ENCODE data around the gene UBE3C. TPM values are rescaled to one million over a fixed set of nuclear protein-coding genes. Genes with fewer than 3 reads are reported as not detected.

Gene UBE3C
- total and polyA plus RNA-seq, 9 of the 15 experiments (the other 6 are each of a cell fraction or from before 2014, with no cell fraction given), result 9.6 to 91.7 (median 75.4) TPM

- peaks cover 8 to 16% of the 10 kb centered on the region in 2 experiments; a peak in 4 of 5 replicates for H3K4me1 ChIP-seq (replicated peaks in 1 of 2; ENCODE audit: control insufficient read depth in 2 of 2, insufficient read depth in 2 of 2, low read length in 2 of 2)
- H3K4me2 ChIP-seq (ENCODE audit: insufficient read depth, low read length), result no peak overlapping the region
- FAIRE-seq (no peak), DNase-seq (ENCODE audit: extremely low read depth in 1 of 4, low spot score in 3 of 4) (no peak), ATAC-seq (no peak)
- CTCF ChIA-PET (ENCODE audit: low intra/inter-chr PET ratio), result no interaction called here
- H3K4me3 ChIP-seq, result no peak overlapping the region
- H3K27ac ChIP-seq (ENCODE audit: extremely low read depth, low read depth, low read length), result no peak overlapping the region
- 37% methylated on average over 10 of the region's 10 CpGs for WGBS (ENCODE audit: insufficient coverage, low coverage, missing lambda C conversion rate)
- H3K79me2 ChIP-seq (ENCODE audit: control insufficient read depth, insufficient read depth, low read length), result no peaks in the 10 kb centered on the region
- no TSS peak for BruUV-seq (replicated peaks)
- no peaks in the 10 kb centered on the region for H3K36me3 ChIP-seq (ENCODE audit: control insufficient read depth, insufficient read depth, low read length)
- intact Hi-C loops (cut with micrococcal nuclease), result no loop called here
- POLR2A ChIA-PET, result no interaction called here
- no peak for TF ChIP-seq ZNF511 (CRISPR knock-in tag; IDR thresholded peaks at IDR 0.05)
- no peak for TF ChIP-seq ZNF57 (CRISPR knock-in tag; IDR thresholded peaks at IDR 0.05)
- no peak for TF ChIP-seq ZNF77 (CRISPR knock-in tag; IDR thresholded peaks at IDR 0.05)
- no peak for TF ChIP-seq TAF15 (IDR thresholded peaks at IDR 0.05; ENCODE audit: low read depth, low read length)
- TF ChIP-seq PCBP1 (IDR thresholded peaks at IDR 0.05; ENCODE audit: low read depth, low read length, poor library complexity, severe bottlenecking), result no peak
- TF ChIP-seq MEF2D (tag; conservative IDR thresholded peaks at IDR 0.05; ENCODE audit: low read depth), result no peak
- no peak for TF ChIP-seq TAF7 (tag; IDR thresholded peaks at IDR 0.05)
- no peak for TF ChIP-seq GABPB2 (CRISPR knock-in tag; conservative IDR thresholded peaks at IDR 0.05)
- TF ChIP-seq EWSR1 (IDR thresholded peaks at IDR 0.05; ENCODE audit: borderline replicate concordance, low read depth, partially characterized antibody), result no peak
- TF ChIP-seq CBFA2T2 (conservative IDR thresholded peaks at IDR 0.05), result no peak
- TF ChIP-seq ZBED1 (IDR thresholded peaks at IDR 0.05), result no peak
- no peak for TF ChIP-seq ZNF445 (CRISPR knock-in tag; IDR thresholded peaks at IDR 0.05; ENCODE audit: low read depth)
- TF ChIP-seq NRF1 (conservative IDR thresholded peaks at IDR 0.05 in 1 of 2, IDR thresholded peaks at IDR 0.05 in 1 of 2), result no peak
- TF ChIP-seq DPF2 (IDR thresholded peaks at IDR 0.05), result no peak
- TF ChIP-seq CGGBP1 (CRISPR knock-in tag; IDR thresholded peaks at IDR 0.05), result no peak
- no peak for TF ChIP-seq HCFC1 (IDR thresholded peaks at IDR 0.05; ENCODE audit: low read depth, low read length)
- TF ChIP-seq MYNN (IDR thresholded peaks at IDR 0.05), result no peak
- no peak for TF ChIP-seq MYNN (CRISPR knock-in tag; IDR thresholded peaks at IDR 0.05)
- in situ Hi-C loops (cut with MboI), result no loop called here
- H3K27me3 ChIP-seq (ENCODE audit: control insufficient read depth in 2 of 2, insufficient read depth in 2 of 2, low read length in 2 of 2), result no peaks in the 10 kb centered on the region; a peak in 1 of 5 replicates
- H2AFZ ChIP-seq (ENCODE audit: low read depth, low read length), result peak overlapping the region; percentile 56; the same call in 1 of the 2 replicates
- no peaks in the 10 kb centered on the region for H4K20me1 ChIP-seq (replicated peaks; ENCODE audit: control insufficient read depth, insufficient read depth, low read length)
- H3K9ac ChIP-seq (ENCODE audit: insufficient read depth in 1 of 2, low read depth in 2 of 2, low read length in 2 of 2), result no peak overlapping the region
- no peaks in the 10 kb centered on the region for H3K9me1 ChIP-seq (ENCODE audit: control insufficient read depth, insufficient read depth, low read length)
- H3K9me3 ChIP-seq (replicated peaks; ENCODE audit: control insufficient read depth, insufficient read depth, low read depth, low read length), result no peaks in the 10 kb centered on the region
Observed at GRCh38 chr7:157309988-157310668, 171.4 kb downstream of the UBE3C start.

Data from K562 (cell line).